ENCODE results near the gene SEPHS2.
"Not testable (repeated sequence)": the region's sequence is repeated elsewhere in the genome, so short reads cannot be mapped to it uniquely, and the experiment has no call there.

The SEPHS2 gene

GRCh38 chr16:30488764-30489605, 43.3 kb upstream of the SEPHS2 start:
- H3K4me3 ChIP-seq (ENCODE audit: low read length): no peak overlapping the region
- no peak for TF ChIP-seq CTCF (IDR thresholded peaks at IDR 0.05; ENCODE audit: insufficient read depth, low read depth, low read length, missing control alignments)
- no peak for DNase-seq (ENCODE audit: low read depth)

GRCh38 chr16:30485818-30486436, 40.3 kb upstream of the SEPHS2 start:
- no peak overlapping the region for H3K4me3 ChIP-seq (ENCODE audit: low read length)
- no peak for TF ChIP-seq CTCF (IDR thresholded peaks at IDR 0.05; ENCODE audit: insufficient read depth, low read depth, low read length, missing control alignments)
- DNase-seq (ENCODE audit: low read depth): no peak

- DNase-seq (ENCODE audit: low read depth): no peak
- H3K4me3 ChIP-seq (ENCODE audit: low read length): no peak overlapping the region
- TF ChIP-seq CTCF (IDR thresholded peaks at IDR 0.05; ENCODE audit: insufficient read depth, low read depth, low read length, missing control alignments): no peak
These were observed 39.2 kb upstream of the SEPHS2 start for GRCh38 chr16:30484887-30485286.

GRCh38 chr16:30482366-30482765, 36.7 kb upstream of the SEPHS2 start:
- no peak overlapping the region for H3K4me3 ChIP-seq (ENCODE audit: low read length)
- DNase-seq (ENCODE audit: low read depth): no peak
- TF ChIP-seq CTCF (IDR thresholded peaks at IDR 0.05; ENCODE audit: insufficient read depth, low read depth, low read length, missing control alignments): peak; percentile 32

- TF ChIP-seq CTCF (IDR thresholded peaks at IDR 0.05; ENCODE audit: insufficient read depth, low read depth, low read length, missing control alignments): no peak
- H3K4me3 ChIP-seq (ENCODE audit: low read length): no peak overlapping the region
- DNase-seq (ENCODE audit: low read depth): no peak
These were observed 35.7 kb upstream of the SEPHS2 start for GRCh38 chr16:30481381-30481780.

- DNase-seq (ENCODE audit: low read depth): no peak
- no peak overlapping the region for H3K4me3 ChIP-seq (ENCODE audit: low read length)
- TF ChIP-seq CTCF (IDR thresholded peaks at IDR 0.05; ENCODE audit: insufficient read depth, low read depth, low read length, missing control alignments): no peak
These were observed 33.2 kb upstream of the SEPHS2 start for GRCh38 chr16:30478766-30479478.

GRCh38 chr16:30477773-30478172, 32.1 kb upstream of the SEPHS2 start:
- H3K4me3 ChIP-seq (ENCODE audit: low read length): not testable (repeated sequence)

More at GRCh38 chr16:30477773-30478172, 32.1 kb upstream of the SEPHS2 start:
- DNase-seq (ENCODE audit: low read depth): not testable (repeated sequence)

All from epithelial cell of esophagus (primary cell).